Right lobe of liver (tissue), 6 donors: ENCODE data around the gene USP43. TPM values are rescaled to one million over a fixed set of nuclear protein-coding genes. Genes with fewer than 3 reads are reported as not detected.

ENCODE experiments used
- ATAC-seq, 4 donors: fragments of 200-7000 bp; cut with Tn5 transposase; one replicate each; pipeline ENCODE4 v1.9.1; 2020; ENCODE audit warnings: mild to moderate bottlenecking in 4 of 4, moderate library complexity in 4 of 4
- DNase-seq, 3 donors: peaks; one replicate each; pipeline ENCODE4 v3.0.0-alpha.2; 2020
- H3K27ac ChIP-seq, 3 donors: fragments of 200-600 bp; one replicate each; pipeline ENCODE4 v1.8.0; 2022
- H3K27me3 ChIP-seq, 2 donors: fragments of 200-600 bp; one replicate each; pipeline ENCODE4 v1.8.0; 2022
- H3K36me3 ChIP-seq, 4 donors: fragments of 200-600 bp; sonication (generic) in 1 of 4; one replicate each; pipeline versions ENCODE4 v1.5.1 to v1.8.0; 2017 to 2022; ENCODE audit warnings: control low read depth in 1 of 4
- H3K4me1 ChIP-seq, 4 donors: fragments of 200-600 bp; sonication (generic) in 1 of 4; one replicate each; pipeline versions ENCODE4 v1.5.1 to v1.8.0; 2017 to 2022; ENCODE audit warnings: control low read depth in 1 of 4
- H3K4me3 ChIP-seq, 3 donors: fragments of 200-600 bp; one replicate each; pipeline ENCODE4 v1.8.0; 2022
- H3K9me3 ChIP-seq, 4 donors: fragments of 200-600 bp; sonication (generic) in 1 of 4; one replicate each; pipeline versions ENCODE4 v1.5.1 to v1.8.0; 2017 to 2022; ENCODE audit warnings: control low read depth in 1 of 4
- CTCF ChIP-seq, 4 donors: fragments of 200-600 bp in 3 of 4; fragments of 450-650 bp in 1 of 4; IDR thresholded peaks; one replicate each; pipeline versions ENCODE4 v1.5.1 to v1.8.0; 2016 to 2022; ENCODE audit warnings: antibody characterized with exemption in 4 of 4, mild to moderate bottlenecking in 2 of 4
- POLR2A ChIP-seq: fragments of 450-650 bp; IDR thresholded peaks from one replicate; pipeline ENCODE4 v1.6.1; 2017; ENCODE audit warnings: antibody characterized with exemption, mild to moderate bottlenecking
- WGBS: methylation state at CpG from one replicate; pipeline ENCODE4 v1.1.6; 2018; ENCODE audit warnings: low coverage, low lambda C conversion rate; ENCODE audit not compliant: insufficient coverage; ENCODE audit errors: missing lambda C conversion rate; 5-methylcytosine and 5-hydroxymethylcytosine counted together
- intact Hi-C, 2 donors: fragments of 100-400 bp; cut with DNase I; formaldehyde crosslinking; loops; one replicate each; pipeline versions ENCODE4 v1.11.2 to v1.14.1; 2022
- total RNA-seq, 6 experiments: library from RNA; depleted of rRNA in 2 of 6; stranded (reverse); fragments of >200 nt in 2 of 6; fragmentation: NEBNext Ultra II Directional in 3 of 6; extraction: Animal tissue kit (Norgen Biotek cat#: 25700) in 3 of 6; gene quantifications; one replicate each; pipeline versions ENCODE4 v1.1.0 to v1.2.4, GENCODE V29; 2016 to 2023
- donor health status: DM: no; HTN: yes; CAD: no.
- donor health status: DM: no; HTN: no; CAD: no.
- donor health status: DM: no; HTN: no; CAD: no.
- donor health status: DM: no; HTN: yes; CAD: no.
- donor health status: DM: no; HTN: yes; CAD: no.

USP43 gene
- total RNA-seq, 6 experiments from 2014 or later = 2.1 to 11.6 (median 6.8) TPM

DNA sequence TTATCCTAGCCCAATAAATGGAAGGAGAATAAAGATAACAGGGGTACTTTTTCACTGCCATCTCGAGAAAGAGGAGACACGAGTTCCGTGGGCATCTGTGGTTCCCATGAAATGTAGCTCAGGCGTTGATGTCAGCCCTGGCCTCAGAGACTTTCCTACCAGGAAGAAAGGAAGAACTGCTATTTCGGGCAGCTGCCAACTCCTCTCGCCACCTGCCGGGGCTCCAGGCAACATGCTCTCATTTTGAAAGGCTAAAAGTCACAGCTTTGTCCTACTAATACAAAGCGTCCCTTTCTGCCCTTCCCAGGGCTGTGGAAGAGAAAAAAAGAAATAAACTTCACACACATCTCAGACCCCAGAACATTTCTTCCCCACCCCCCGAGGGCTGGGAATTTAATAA is 80.3 kb downstream of the USP43 start:
- Histone ChIP-seq H3K36me3 (no peaks in the 10 kb centered on the region), H3K27ac (no peak overlapping the region), H3K4me1 (no peaks in the 10 kb centered on the region), H3K27me3 (no peaks in the 10 kb centered on the region), H3K9me3 (no peaks in the 10 kb centered on the region), H3K4me3 (no peak overlapping the region)
- 52% methylated on average over 7 of the region's 9 CpGs for WGBS
- no peak for TF ChIP-seq CTCF (IDR thresholded peaks at IDR 0.05)
- TF ChIP-seq POLR2A = no peak
- ATAC-seq (no peak), DNase-seq (no peak)
- intact Hi-C loops = no loop called here

DNA sequence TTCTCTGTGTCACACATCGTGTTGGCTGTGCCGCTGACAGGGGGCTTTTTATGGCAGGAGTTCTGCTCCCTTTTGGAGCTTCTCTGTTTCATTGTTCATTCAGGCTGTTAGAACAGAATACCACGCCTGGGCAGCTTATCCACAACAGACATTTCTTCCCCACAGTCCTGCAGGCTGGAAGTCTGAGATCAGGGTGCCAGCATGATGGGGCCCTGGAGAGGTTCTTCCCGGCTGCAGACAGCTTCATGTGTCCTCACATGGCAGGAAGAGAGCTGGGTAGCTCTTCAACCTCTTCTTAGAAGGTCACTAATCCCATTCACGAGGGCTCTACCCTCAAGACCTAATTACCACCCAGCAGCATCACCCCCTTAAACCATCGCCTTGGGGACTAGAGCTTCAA is 81.0 kb downstream of the USP43 start:
- WGBS = 79% methylated on average over 5 of the region's 6 CpGs
- intact Hi-C loops = no loop called here
- no peak for ATAC-seq
- DNase-seq = no peak
- H3K27ac ChIP-seq = no peak overlapping the region
- no peaks in the 10 kb centered on the region for H3K27me3 ChIP-seq
- TF ChIP-seq CTCF (IDR thresholded peaks at IDR 0.05) = no peak
- no peak for TF ChIP-seq POLR2A
- H3K4me1 ChIP-seq = no peaks in the 10 kb centered on the region
- H3K9me3 ChIP-seq = no peaks in the 10 kb centered on the region
- H3K4me3 ChIP-seq = no peak overlapping the region
- H3K36me3 ChIP-seq = no peaks in the 10 kb centered on the region

GRCh38 chr17:9728005-9728404 is 82.7 kb downstream of the USP43 start:
- no peaks in the 10 kb centered on the region for H3K4me1 ChIP-seq
- no peak overlapping the region for H3K4me3 ChIP-seq
- 100% methylated on average over 1 of the region's 18 CpGs for WGBS
- ATAC-seq (no peak), DNase-seq (no peak)
- no peaks in the 10 kb centered on the region for H3K27me3 ChIP-seq
- TF ChIP-seq CTCF (IDR thresholded peaks at IDR 0.05) = no peak
- TF ChIP-seq POLR2A = no peak
- H3K36me3 ChIP-seq = no peaks in the 10 kb centered on the region
- H3K9me3 ChIP-seq = no peaks in the 10 kb centered on the region
- intact Hi-C loops = no loop called here
- H3K27ac ChIP-seq = no peak overlapping the region

DNA sequence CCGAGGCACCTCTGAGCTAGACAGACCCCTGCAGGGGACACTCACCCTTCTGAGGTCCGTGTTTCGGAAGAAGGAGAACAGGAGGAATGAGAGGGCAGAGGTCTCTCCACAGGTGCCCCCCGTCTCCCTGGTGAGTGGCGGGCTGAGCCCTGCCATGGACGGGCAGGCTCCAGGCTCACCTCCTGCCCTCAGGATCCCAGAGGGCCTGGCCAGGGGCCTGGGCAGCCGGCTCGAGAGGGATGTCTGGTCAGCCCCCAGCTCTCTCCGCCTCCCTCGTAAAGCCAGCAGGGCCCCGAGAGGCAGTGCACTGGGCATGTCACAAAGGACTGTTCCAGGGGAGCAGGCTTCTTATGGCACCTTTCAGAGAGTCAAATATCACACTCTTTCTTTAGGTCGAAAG is 83.2 kb downstream of the USP43 start:
- no peaks in the 10 kb centered on the region for H3K36me3 ChIP-seq
- no peak for TF ChIP-seq CTCF (IDR thresholded peaks at IDR 0.05)
- no peak for TF ChIP-seq POLR2A
- no peaks in the 10 kb centered on the region for H3K27me3 ChIP-seq
- no peak overlapping the region for H3K4me3 ChIP-seq
- no peak for DNase-seq
- peak in 1 of 4 donors; percentile 40 for ATAC-seq
- H3K27ac ChIP-seq = no peak overlapping the region
- no peaks in the 10 kb centered on the region for H3K4me1 ChIP-seq
- 60% methylated on average over 2 of the region's 12 CpGs for WGBS
- no peaks in the 10 kb centered on the region for H3K9me3 ChIP-seq
- intact Hi-C loops = no loop called here

DNA sequence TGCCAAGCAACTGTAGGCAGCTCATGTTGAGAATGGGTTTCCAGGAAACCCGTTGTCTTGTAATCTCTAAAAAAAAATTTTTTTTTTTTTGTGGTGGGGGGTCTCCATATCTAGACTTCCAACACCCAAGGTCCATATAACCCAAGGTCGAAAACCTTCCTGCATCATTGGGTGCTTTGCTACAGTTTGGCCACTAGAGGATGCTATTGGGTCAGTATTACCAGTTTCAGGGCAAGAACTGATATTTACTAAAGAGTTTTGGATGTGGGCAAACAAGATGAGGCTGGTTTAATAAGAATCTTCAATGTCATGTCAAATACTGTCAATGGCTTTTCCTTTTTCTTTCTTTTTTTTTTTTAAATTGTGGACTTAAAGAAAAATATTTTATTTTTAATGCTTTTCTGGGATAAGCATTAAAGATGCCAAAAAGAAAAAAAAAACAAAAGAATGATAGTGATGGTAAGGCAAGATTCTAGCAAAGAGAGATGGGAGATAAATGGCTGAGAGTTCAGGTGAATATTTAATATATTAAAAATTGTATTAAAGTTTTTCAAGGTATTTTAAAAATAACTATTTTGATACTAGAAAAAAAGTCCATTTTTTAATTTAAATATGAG is 83.8 kb downstream of the USP43 start:
- ATAC-seq = peak; percentile 80 to 94 (median 88)
- DNase-seq = no peak
- Histone ChIP-seq H3K4me1 (no peaks in the 10 kb centered on the region), H3K4me3 (no peak overlapping the region), H3K36me3 (no peaks in the 10 kb centered on the region), H3K9me3 (no peaks in the 10 kb centered on the region), H3K27ac (no peak overlapping the region), H3K27me3 (no peaks in the 10 kb centered on the region)
- 4% methylated on average over 2 of the region's 2 CpGs for whole genome bisulfite sequencing
- intact Hi-C loops = no loop called here
- TF ChIP-seq CTCF (IDR thresholded peaks at IDR 0.05) (peak; percentile 95 to 98 (median 96)), POLR2A (no peak)
